Liver (tissue), 3 donors: Measurements from ENCODE around the gene RNGTT.

ENCODE experiments used
- ATF3 ChIP-seq: IDR thresholded peaks from 2 replicates; pipeline ENCODE4 v1.6.1; 2016; ENCODE audit warnings: antibody characterized with exemption
- CTCF ChIP-seq: fragments of 150-350 bp; IDR thresholded peaks from 2 replicates; pipeline ENCODE4 v1.5.1; 2017; ENCODE audit warnings: improper control_type of control experiment, low read depth, low read length; ENCODE audit not compliant: missing input control
- EGR1 ChIP-seq, 2 donors: IDR thresholded peaks; 2 replicates each; pipeline ENCODE4 v1.6.1; 2016 to 2018; ENCODE audit warnings: antibody characterized with exemption in 2 of 2, low read depth in 2 of 2
- FOXA2 ChIP-seq: IDR thresholded peaks from 2 replicates; pipeline ENCODE4 v1.6.1; 2016; ENCODE audit warnings: antibody characterized with exemption
- JUND ChIP-seq, 2 donors: IDR thresholded peaks; 2 replicates each; pipeline ENCODE4 v1.6.1; 2016; ENCODE audit warnings: antibody characterized with exemption in 2 of 2
- NR2F2 ChIP-seq: IDR thresholded peaks from 2 replicates; pipeline ENCODE4 v1.6.1; 2016; ENCODE audit warnings: antibody characterized with exemption
- RAD21 ChIP-seq, 2 donors: IDR thresholded peaks; 2 replicates each; pipeline ENCODE4 v1.6.1; 2016; ENCODE audit warnings: antibody characterized with exemption in 2 of 2, mild to moderate bottlenecking in 2 of 2
- REST ChIP-seq: IDR thresholded peaks from 2 replicates; pipeline ENCODE4 v1.6.1; 2016; ENCODE audit warnings: antibody characterized with exemption, mild to moderate bottlenecking
- RXRA ChIP-seq, 2 donors: IDR thresholded peaks; 2 replicates each; pipeline ENCODE4 v1.6.1; 2017 to 2018; ENCODE audit warnings: antibody characterized with exemption in 2 of 2, mild to moderate bottlenecking in 1 of 2
- TAF1 ChIP-seq: conservative IDR thresholded peaks from 2 replicates; pipeline ENCODE4 v1.6.1; 2016; ENCODE audit warnings: antibody characterized with exemption, mild to moderate bottlenecking
- YY1 ChIP-seq: IDR thresholded peaks from 2 replicates; pipeline ENCODE4 v1.6.1; 2016; ENCODE audit warnings: antibody characterized with exemption, mild to moderate bottlenecking
- ZBTB33 ChIP-seq: IDR thresholded peaks from 2 replicates; pipeline ENCODE4 v1.6.1; 2016; ENCODE audit warnings: antibody characterized with exemption
- donor health status: healthy.
- donor health status: healthy.

GRCh38 chr6:88984152-88984551 lies 20.7 kb upstream of the RNGTT start:
- TF ChIP-seq REST: no peak
- no peak for TF ChIP-seq TAF1
- no peak for TF ChIP-seq ZBTB33
- no peak for TF ChIP-seq YY1
- TF ChIP-seq CTCF: no peak
- TF ChIP-seq NR2F2: no peak
- no peak for TF ChIP-seq RAD21 (IDR thresholded peaks at IDR 0.05)
- TF ChIP-seq RXRA (IDR thresholded peaks at IDR 0.05): no peak
- no peak for TF ChIP-seq FOXA2
- TF ChIP-seq ATF3: no peak
- no peak for TF ChIP-seq EGR1 (IDR thresholded peaks at IDR 0.05; ENCODE audit: low read depth in 2 of 2)
- TF ChIP-seq JUND (IDR thresholded peaks at IDR 0.05): no peak
